MM.1S (cell line): ENCODE results near the gene SLC23A2.

Experiments
- EZH2 ChIP-seq: fragments of 300-600 bp; sonication (generic); optimal IDR thresholded peaks from 2 replicates; pipeline ENCODE3; 2017; ENCODE audit warnings: low read depth, mild to moderate bottlenecking, antibody characterized with exemption, low read length, mixed read lengths
- TF ChIP-seq, protein P1 (sequence below): fragments of 300-600 bp; sonication (generic); IDR thresholded peaks from 2 replicates; pipeline ENCODE4 v1.5.1; 2016; ENCODE audit warnings: antibody characterized with exemption, low read length, mixed read lengths

GRCh38 chr20:4810426-4811019 lies 190.8 kb downstream of the SLC23A2 start:
- TF ChIP-seq, protein P1, sequence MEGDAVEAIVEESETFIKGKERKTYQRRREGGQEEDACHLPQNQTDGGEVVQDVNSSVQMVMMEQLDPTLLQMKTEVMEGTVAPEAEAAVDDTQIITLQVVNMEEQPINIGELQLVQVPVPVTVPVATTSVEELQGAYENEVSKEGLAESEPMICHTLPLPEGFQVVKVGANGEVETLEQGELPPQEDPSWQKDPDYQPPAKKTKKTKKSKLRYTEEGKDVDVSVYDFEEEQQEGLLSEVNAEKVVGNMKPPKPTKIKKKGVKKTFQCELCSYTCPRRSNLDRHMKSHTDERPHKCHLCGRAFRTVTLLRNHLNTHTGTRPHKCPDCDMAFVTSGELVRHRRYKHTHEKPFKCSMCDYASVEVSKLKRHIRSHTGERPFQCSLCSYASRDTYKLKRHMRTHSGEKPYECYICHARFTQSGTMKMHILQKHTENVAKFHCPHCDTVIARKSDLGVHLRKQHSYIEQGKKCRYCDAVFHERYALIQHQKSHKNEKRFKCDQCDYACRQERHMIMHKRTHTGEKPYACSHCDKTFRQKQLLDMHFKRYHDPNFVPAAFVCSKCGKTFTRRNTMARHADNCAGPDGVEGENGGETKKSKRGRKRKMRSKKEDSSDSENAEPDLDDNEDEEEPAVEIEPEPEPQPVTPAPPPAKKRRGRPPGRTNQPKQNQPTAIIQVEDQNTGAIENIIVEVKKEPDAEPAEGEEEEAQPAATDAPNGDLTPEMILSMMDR, result no peak
- no peak for TF ChIP-seq EZH2
